GM12874 (cell line): ENCODE measurements around the gene CDC73.

Experiments
- TF ChIP-seq, protein P1 (sequence below): IDR thresholded peaks from 2 replicates; pipeline ENCODE4 v1.5.1; 2011; ENCODE audit warnings: low read depth, mild to moderate bottlenecking, control low read depth, low read length, moderate library complexity; ENCODE audit not compliant: insufficient read depth

CDC73 gene

GRCh38 chr1:193281894-193282293 lies 160.1 kb downstream of the CDC73 start:
- TF ChIP-seq, protein P1, sequence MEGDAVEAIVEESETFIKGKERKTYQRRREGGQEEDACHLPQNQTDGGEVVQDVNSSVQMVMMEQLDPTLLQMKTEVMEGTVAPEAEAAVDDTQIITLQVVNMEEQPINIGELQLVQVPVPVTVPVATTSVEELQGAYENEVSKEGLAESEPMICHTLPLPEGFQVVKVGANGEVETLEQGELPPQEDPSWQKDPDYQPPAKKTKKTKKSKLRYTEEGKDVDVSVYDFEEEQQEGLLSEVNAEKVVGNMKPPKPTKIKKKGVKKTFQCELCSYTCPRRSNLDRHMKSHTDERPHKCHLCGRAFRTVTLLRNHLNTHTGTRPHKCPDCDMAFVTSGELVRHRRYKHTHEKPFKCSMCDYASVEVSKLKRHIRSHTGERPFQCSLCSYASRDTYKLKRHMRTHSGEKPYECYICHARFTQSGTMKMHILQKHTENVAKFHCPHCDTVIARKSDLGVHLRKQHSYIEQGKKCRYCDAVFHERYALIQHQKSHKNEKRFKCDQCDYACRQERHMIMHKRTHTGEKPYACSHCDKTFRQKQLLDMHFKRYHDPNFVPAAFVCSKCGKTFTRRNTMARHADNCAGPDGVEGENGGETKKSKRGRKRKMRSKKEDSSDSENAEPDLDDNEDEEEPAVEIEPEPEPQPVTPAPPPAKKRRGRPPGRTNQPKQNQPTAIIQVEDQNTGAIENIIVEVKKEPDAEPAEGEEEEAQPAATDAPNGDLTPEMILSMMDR = no peak

DNA sequence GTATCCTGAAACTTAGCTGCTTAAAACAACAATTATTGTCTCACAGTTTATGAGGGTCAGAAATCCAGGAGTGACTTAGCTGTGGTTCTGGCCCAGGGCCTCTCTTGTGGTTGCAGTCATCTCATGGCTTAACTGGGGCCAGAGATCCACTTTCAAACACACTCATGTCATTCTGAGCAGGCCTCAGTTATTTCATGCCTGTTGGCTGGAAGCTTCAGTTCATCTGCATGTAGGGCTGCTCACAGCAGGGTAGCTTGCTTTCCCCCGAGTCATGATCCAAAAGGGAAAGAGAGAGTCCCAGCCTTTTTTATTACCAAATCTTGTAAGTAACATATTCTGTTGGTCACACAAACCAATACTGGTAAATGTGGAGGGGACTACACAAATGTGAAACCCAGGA lies 161.2 kb downstream of the CDC73 start:
- TF ChIP-seq, protein P1 = no peak

DNA sequence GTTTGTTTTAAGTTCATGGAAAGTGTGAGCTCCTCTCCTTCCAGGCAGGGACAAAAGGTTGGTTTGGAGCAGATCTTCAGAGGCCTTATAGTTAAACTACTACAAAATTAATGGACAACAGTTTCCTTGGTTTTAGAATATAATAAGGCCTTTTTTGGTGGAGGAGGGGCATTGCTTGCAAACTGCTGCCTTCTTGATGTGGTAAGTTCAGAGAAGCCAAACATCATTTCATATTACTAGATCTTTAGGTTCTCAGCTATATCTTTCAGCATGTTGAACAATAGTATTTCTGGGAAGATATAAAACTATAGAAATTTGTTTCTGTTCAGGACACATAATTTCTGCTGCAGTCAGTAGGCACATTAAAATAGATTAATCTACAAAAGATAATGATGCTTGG lies 162.4 kb downstream of the CDC73 start:
- TF ChIP-seq, protein P1 = no peak

DNA sequence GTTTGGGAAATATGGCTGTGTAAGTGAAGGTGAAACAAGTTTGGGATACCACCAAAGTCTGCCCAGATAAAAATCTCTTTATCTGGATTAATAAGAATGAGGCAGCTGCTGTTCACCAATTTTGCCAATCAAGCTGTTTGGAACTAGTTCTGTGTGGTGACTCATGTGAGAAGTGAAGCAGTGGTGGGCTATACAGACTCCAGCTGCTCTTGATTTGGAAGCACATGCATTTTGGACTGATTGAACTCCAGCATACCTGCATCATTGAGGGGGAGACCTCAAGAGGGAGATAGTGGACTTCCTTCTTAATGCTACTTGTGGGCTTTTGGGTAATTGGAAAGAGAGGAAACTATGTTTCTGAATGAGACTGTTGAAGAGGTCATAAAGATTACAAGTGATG lies 163.8 kb downstream of the CDC73 start:
- TF ChIP-seq, protein P1 = no peak

DNA sequence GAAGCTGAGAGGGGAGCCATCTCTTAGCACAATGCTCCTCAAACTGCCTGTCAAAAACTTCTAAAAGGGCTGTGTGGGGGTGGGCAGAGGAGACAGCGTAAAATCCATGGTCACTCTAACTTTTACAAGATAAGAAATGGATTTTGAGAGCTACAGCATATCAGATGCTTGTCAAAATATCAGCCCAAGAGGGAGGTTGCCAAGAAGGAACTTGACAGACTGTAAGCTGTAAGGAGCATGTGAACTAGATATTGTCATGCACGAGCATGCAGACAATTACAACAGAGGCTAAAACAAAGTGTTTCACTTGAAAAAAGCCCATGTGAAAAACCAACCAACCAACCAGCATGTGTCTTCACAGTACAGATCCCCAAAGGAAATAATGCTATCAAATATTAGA lies 171.9 kb downstream of the CDC73 start:
- TF ChIP-seq, protein P1 = no peak

- TF ChIP-seq, protein P1 = no peak
These were observed 177.2 kb downstream of the CDC73 start for GRCh38 chr1:193299038-193299437.

- TF ChIP-seq, protein P1 = no peak
These were observed 179.9 kb downstream of the CDC73 start for GRCh38 chr1:193301746-193302145.

GRCh38 chr1:193303849-193304248 lies 182.0 kb downstream of the CDC73 start:
- TF ChIP-seq, protein P1 = no peak
